ENCODE measurements around the gene FOXA1.
"Not testable (repeated sequence)": the region's sequence is repeated elsewhere in the genome, so short reads cannot be mapped to it uniquely, and the experiment has no call there.

FOXA1 gene

DNA sequence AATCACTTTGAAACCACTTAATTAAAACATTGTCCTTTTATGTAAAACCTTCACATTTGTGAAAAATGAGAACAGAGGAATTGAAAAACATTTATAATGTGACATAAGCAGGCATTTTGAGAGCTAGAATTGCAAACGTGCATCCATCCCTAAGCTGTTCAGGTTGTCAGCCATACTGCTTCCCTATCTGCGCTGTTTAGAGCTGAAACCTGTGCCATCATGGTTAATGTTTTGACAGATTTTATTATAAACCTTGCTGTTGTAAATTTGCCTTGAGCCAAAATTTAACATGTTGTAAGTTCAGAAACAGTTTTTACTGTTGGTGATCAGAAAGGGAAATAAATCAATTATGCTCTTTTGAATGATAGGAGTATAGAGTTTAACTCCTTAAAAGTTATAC lies 31.9 kb downstream of the FOXA1 start:
- peaks cover 6% of the 10 kb centered on the region for H3K4me1 ChIP-seq (ENCODE audit: control insufficient read depth, insufficient read depth, low read length)
- H3K9ac ChIP-seq (ENCODE audit: low read depth, low read length), result no peak overlapping the region
- no peaks in the 10 kb centered on the region for H3K9me3 ChIP-seq (ENCODE audit: control insufficient read depth, insufficient read depth, low read length)
- H3K27me3 ChIP-seq (ENCODE audit: control insufficient read depth, insufficient read depth, low read length), result no peaks in the 10 kb centered on the region
- H3K36me3 ChIP-seq (ENCODE audit: control insufficient read depth, insufficient read depth, low read length), result no peaks in the 10 kb centered on the region
- H3K4me3 ChIP-seq (ENCODE audit: low read depth, low read length), result no peak overlapping the region

DNA sequence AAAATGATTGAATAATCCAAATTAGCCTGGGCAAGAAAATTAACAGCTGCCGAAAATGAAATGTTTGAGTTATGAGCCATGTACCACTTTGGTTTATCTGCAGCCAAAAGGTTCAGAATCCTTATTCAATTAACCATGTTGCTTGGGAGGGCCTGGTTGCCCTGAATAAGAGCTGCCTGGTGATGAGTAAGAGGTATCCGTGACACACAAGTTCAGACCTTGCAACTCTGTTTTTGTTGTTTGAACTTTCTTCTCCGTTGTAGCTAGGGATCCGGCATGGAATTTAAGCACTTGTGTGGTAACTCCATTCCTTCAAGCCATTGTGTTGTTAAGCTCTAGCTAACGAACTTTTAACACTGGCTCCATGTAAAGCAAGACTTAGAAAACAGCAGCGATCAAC lies 35.7 kb downstream of the FOXA1 start:
- no peaks in the 10 kb centered on the region for H3K36me3 ChIP-seq (ENCODE audit: control insufficient read depth, insufficient read depth, low read length)
- H3K9me3 ChIP-seq (ENCODE audit: control insufficient read depth, insufficient read depth, low read length), result no peaks in the 10 kb centered on the region
- H3K9ac ChIP-seq (ENCODE audit: low read depth, low read length), result no peak overlapping the region
- no peaks in the 10 kb centered on the region for H3K4me1 ChIP-seq (ENCODE audit: control insufficient read depth, insufficient read depth, low read length)
- H3K4me3 ChIP-seq (ENCODE audit: low read depth, low read length), result no peak overlapping the region
- H3K27me3 ChIP-seq (ENCODE audit: control insufficient read depth, insufficient read depth, low read length), result no peaks in the 10 kb centered on the region

DNA sequence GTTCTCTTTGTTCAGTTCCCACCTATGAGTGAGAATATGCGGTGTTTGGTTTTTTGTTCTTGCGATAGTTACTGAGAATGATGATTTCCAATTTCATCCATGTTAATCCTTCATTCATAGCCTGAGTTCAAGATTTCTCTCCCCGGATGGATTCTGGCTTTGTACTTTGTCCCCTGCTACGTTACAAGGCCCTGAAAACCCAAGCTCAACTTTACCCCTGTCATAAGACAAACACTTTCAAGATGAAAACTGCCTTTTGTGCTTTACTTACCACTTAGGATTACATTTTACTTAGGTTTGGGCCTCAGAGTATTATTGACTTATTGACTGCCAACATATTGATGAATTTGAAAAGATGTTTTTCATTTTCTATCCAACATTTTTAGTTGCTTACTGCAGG lies 36.3 kb downstream of the FOXA1 start:
- Histone ChIP-seq H3K9ac (ENCODE audit: low read depth, low read length) (no peak overlapping the region), H3K27me3 (ENCODE audit: control insufficient read depth, insufficient read depth, low read length) (no peaks in the 10 kb centered on the region), H3K36me3 (ENCODE audit: control insufficient read depth, insufficient read depth, low read length) (no peaks in the 10 kb centered on the region), H3K4me3 (ENCODE audit: low read depth, low read length) (no peak overlapping the region), H3K9me3 (ENCODE audit: control insufficient read depth, insufficient read depth, low read length) (no peaks in the 10 kb centered on the region), H3K4me1 (ENCODE audit: control insufficient read depth, insufficient read depth, low read length) (no peaks in the 10 kb centered on the region)

DNA sequence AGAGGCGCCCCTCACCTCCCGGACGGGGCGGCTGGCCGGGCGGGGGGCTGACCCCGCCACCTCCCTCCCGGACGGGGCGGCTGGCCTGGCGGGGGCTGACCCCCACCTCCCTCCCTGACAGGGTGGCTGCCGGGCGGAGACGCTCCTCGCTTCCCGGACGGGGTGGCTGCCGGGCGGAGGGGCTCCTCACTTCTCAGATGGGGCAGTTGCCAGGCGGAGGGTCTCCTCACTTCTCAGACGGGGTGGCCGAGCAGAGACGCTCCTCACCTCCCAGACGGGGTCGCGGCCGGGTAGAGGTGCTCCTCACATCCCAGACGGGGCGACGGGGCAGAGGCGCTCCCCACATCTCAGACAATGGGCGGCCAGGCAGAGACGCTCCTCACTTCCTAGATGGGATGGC lies 39.5 kb downstream of the FOXA1 start:
- H3K36me3 ChIP-seq (ENCODE audit: control insufficient read depth, insufficient read depth, low read length); H3K27me3 ChIP-seq (ENCODE audit: control insufficient read depth, insufficient read depth, low read length); H3K4me3 ChIP-seq (ENCODE audit: low read depth, low read length); H3K9me3 ChIP-seq (ENCODE audit: control insufficient read depth, insufficient read depth, low read length); H3K9ac ChIP-seq (ENCODE audit: low read depth, low read length); H3K4me1 ChIP-seq (ENCODE audit: control insufficient read depth, insufficient read depth, low read length): not testable (repeated sequence)

DNA sequence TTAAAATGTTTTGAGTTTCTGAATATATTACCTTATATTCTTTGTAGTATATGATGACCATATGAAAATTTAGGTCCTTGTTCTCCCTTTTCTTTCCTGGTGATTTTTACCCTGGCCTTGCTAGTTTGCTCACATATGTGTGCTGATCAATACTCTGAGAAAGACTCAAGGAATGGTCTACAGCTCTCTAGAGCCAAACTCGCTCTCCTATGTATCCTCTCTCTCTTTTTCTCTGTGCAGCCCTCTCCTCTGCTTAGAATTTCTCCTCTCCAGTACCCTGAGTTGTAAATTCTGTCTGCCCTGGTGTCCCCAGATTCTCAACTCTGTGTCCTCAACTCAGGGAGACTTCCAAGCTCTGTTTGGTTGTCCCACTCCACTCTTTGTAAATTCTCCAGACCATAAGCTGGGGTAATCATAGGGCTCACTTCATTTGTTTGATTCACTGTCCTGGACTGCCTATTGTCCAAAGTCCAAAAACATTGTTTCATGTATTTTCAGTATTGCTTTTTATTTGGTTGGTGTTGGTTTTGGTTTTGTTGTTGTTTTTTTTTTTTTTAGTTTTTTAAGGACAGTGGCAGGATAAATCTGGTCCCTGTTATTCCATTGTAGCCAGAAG lies 41.0 kb downstream of the FOXA1 start:
- Histone ChIP-seq H3K27me3 (ENCODE audit: control insufficient read depth, insufficient read depth, low read length) (no peaks in the 10 kb centered on the region), H3K4me1 (ENCODE audit: control insufficient read depth, insufficient read depth, low read length) (no peaks in the 10 kb centered on the region), H3K9ac (ENCODE audit: low read depth, low read length) (no peak overlapping the region), H3K4me3 (ENCODE audit: low read depth, low read length) (no peak overlapping the region), H3K36me3 (ENCODE audit: control insufficient read depth, insufficient read depth, low read length) (no peaks in the 10 kb centered on the region), H3K9me3 (ENCODE audit: control insufficient read depth, insufficient read depth, low read length) (no peaks in the 10 kb centered on the region)

DNA sequence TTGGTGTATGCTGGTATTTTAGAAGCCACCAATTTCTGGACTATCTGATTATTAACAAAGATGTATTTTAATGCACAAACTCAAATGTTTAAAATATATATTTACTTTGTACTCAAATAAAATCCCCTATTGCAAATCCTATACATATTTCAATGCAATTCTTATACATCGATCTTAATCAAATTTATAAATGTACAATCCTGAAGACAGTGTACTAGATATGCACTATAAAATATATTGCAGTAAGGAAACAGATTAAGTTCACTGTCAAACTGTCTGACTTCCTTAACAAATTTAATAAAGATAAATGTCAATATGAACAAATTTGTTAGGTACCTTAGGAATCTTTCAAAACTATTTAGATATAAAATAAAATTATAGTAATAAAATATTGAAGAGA lies 43.9 kb downstream of the FOXA1 start:
- Histone ChIP-seq H3K27me3 (ENCODE audit: control insufficient read depth, insufficient read depth, low read length) (no peaks in the 10 kb centered on the region), H3K9me3 (ENCODE audit: control insufficient read depth, insufficient read depth, low read length) (no peaks in the 10 kb centered on the region), H3K9ac (ENCODE audit: low read depth, low read length) (no peak overlapping the region), H3K4me3 (ENCODE audit: low read depth, low read length) (no peak overlapping the region), H3K4me1 (ENCODE audit: control insufficient read depth, insufficient read depth, low read length) (no peaks in the 10 kb centered on the region), H3K36me3 (ENCODE audit: control insufficient read depth, insufficient read depth, low read length) (no peaks in the 10 kb centered on the region)

DNA sequence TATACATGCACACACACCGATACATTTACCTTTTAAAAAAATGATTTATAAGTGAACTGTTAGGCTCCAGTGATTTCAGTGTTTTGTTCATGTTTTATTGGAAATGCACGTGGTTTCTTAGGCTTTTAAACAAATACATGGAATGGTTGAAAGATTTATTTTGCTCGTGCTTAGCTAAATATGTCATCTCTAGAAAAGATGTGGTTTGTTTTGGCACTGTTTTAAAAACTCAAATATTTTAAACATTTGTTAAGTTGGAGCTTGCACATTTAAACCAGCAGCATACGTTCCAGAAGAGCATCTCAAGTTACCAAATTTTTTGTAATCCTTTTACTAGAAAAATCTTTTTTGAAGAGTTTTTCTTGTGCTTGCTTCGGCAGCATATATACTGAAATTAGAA lies 44.5 kb downstream of the FOXA1 start:
- Histone ChIP-seq H3K36me3 (ENCODE audit: control insufficient read depth, insufficient read depth, low read length) (no peaks in the 10 kb centered on the region), H3K4me3 (ENCODE audit: low read depth, low read length) (no peak overlapping the region), H3K9ac (ENCODE audit: low read depth, low read length) (no peak overlapping the region), H3K9me3 (ENCODE audit: control insufficient read depth, insufficient read depth, low read length) (no peaks in the 10 kb centered on the region), H3K4me1 (ENCODE audit: control insufficient read depth, insufficient read depth, low read length) (no peaks in the 10 kb centered on the region), H3K27me3 (ENCODE audit: control insufficient read depth, insufficient read depth, low read length) (no peaks in the 10 kb centered on the region)

DNA sequence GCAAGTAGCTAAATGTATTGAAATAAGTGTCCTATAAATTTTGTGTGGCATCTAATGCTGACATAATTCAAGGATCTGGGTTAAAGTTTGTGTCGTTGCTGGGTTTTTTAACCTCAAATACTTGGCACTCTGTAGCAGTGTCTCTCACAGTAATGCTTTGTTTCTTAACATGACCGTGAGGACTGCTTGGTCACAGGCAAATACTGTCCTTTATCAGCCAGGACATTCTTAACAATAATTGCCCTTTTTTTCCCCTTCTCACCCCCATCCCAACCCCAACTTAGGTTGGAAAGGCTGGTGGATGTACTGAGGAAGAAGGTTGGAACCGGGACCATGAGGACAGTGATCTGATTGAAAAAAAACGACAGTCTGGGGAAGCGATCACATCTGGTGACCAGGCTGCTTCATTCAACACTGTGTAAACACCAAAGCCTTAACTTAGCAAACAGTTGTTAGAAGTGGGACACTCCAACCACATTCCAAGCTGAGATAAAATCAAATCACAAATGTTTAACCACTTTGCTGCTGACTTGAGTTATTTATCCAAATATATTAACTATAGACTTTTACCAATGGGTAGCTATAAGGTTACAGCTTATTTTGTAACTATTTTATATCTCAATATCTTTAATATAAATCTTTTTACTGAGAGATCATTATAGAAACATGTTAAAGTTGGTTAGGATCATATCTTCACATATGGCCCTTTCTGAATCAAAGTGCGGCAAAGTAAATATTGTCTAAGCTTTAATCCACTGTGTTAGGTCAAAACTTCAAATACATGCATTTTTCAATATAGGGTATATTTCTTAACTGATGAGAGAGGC lies 48.2 kb downstream of the FOXA1 start:
- Histone ChIP-seq H3K4me1 (ENCODE audit: control insufficient read depth, insufficient read depth, low read length) (no peaks in the 10 kb centered on the region), H3K4me3 (ENCODE audit: low read depth, low read length) (no peak overlapping the region)

DNA sequence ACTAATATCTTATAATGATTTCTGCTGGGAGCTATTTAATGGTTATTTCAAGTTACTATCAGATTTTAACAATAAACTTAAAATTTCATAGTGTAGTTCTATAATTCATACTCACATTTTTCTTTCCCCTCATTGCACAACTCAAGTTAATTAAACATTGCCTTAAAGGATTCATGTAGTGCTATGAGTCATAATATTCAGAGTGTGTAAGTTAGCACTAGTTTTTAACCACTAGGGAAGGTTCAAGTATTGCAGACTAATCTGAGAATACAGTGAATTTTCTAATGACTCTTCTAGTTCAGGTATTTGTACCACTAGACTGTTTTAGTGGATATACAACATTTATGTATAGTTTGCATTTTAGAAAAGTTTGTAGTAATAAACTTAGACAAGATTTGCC lies 49.9 kb downstream of the FOXA1 start:
- Histone ChIP-seq H3K36me3 (ENCODE audit: control insufficient read depth, insufficient read depth, low read length) (no peaks in the 10 kb centered on the region), H3K27me3 (ENCODE audit: control insufficient read depth, insufficient read depth, low read length) (no peaks in the 10 kb centered on the region), H3K9me3 (ENCODE audit: control insufficient read depth, insufficient read depth, low read length) (no peaks in the 10 kb centered on the region), H3K9ac (ENCODE audit: low read depth, low read length) (no peak overlapping the region), H3K4me3 (ENCODE audit: low read depth, low read length) (no peak overlapping the region), H3K4me1 (ENCODE audit: control insufficient read depth, insufficient read depth, low read length) (no peaks in the 10 kb centered on the region)

More for the DNA sequence above, 48.2 kb downstream of the FOXA1 start:
- Histone ChIP-seq H3K9ac (ENCODE audit: low read depth, low read length) (no peak overlapping the region), H3K36me3 (ENCODE audit: control insufficient read depth, insufficient read depth, low read length) (no peaks in the 10 kb centered on the region), H3K9me3 (ENCODE audit: control insufficient read depth, insufficient read depth, low read length) (no peaks in the 10 kb centered on the region), H3K27me3 (ENCODE audit: control insufficient read depth, insufficient read depth, low read length) (no peaks in the 10 kb centered on the region)

DNA sequence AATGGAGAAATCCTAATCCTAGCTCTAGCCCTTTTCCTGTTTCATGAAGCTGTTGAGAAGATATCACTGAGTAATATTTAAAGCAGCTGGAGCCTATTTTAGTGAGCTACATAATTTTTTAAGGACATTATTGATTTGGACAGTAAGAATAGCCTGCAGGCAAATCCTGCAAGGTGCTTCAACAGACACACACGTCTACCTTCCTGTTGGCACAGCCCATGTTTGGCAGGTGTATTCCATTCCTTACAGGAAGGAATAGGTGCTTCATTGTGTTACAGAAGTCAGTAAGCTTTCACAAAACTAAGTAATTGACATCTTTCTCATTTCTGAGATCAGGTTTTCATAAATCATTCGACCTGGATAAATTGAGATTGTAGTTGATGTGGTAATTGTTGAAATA lies 50.6 kb downstream of the FOXA1 start:
- H3K9me3 ChIP-seq (ENCODE audit: control insufficient read depth, insufficient read depth, low read length), result no peaks in the 10 kb centered on the region
- H3K27me3 ChIP-seq (ENCODE audit: control insufficient read depth, insufficient read depth, low read length), result no peaks in the 10 kb centered on the region
- H3K4me3 ChIP-seq (ENCODE audit: low read depth, low read length), result no peak overlapping the region
- no peaks in the 10 kb centered on the region for H3K4me1 ChIP-seq (ENCODE audit: control insufficient read depth, insufficient read depth, low read length)
- H3K9ac ChIP-seq (ENCODE audit: low read depth, low read length), result no peak overlapping the region
- H3K36me3 ChIP-seq (ENCODE audit: control insufficient read depth, insufficient read depth, low read length), result no peaks in the 10 kb centered on the region

DNA sequence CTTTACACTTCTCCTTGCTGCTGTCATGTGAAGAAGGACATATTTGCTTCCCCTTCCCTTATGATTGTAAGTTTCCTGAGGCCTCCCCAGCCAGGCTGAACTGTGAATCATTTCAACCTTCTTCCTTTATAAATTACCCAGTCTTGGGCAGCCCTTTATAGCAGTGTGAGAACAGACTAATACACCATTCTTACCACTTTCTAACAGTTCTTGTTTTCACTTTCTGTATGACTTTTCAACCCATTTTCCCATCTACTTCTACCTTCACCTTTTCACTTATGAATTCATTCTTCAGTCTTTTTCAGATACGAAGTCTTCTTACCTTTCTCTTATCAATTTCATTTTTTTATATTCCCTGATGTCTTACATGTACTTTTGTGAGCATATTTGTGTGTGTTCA lies 55.1 kb downstream of the FOXA1 start:
- H3K27me3 ChIP-seq (ENCODE audit: control insufficient read depth, insufficient read depth, low read length), result no peaks in the 10 kb centered on the region
- H3K4me3 ChIP-seq (ENCODE audit: low read depth, low read length), result no peak overlapping the region
- H3K36me3 ChIP-seq (ENCODE audit: control insufficient read depth, insufficient read depth, low read length), result no peaks in the 10 kb centered on the region
- H3K9me3 ChIP-seq (ENCODE audit: control insufficient read depth, insufficient read depth, low read length), result no peaks in the 10 kb centered on the region
- H3K4me1 ChIP-seq (ENCODE audit: control insufficient read depth, insufficient read depth, low read length), result no peaks in the 10 kb centered on the region
- H3K9ac ChIP-seq (ENCODE audit: low read depth, low read length), result no peak overlapping the region
